IMR-90 (cell line): ENCODE measurements around the gene PPP1R3D. TPM values are rescaled to one million over a fixed set of nuclear protein-coding genes. Genes with fewer than 3 reads are reported as not detected.

ENCODE experiments used
- ATAC-seq: fragments of 200-7000 bp; cut with Tn5 transposase; 2 replicates; pipeline ENCODE4 v1.9.1; 2020; ENCODE audit warnings: low read depth, mild to moderate bottlenecking, moderate library complexity
- BruUV-seq: library from RNA; stranded (reverse); fragments of 400-500 nt; replicated peaks from 2 replicates; lab custom pipeline; 2021; lab: Mats Ljungman, UMichigan
- CTCF ChIA-PET: fragments of 300-600 bp; formaldehyde crosslinking; extraction: SDS; loops from one replicate; lab custom pipeline; 2021; ENCODE audit warnings: antibody characterized with exemption; lab: Yijun Ruan, JAX
- POLR2A ChIA-PET: fragments of 300-600 bp; sonication (Branson Sonifier 250); formaldehyde crosslinking; loops from one replicate; lab custom pipeline; 2022; ENCODE audit warnings: antibody characterized with exemption; ENCODE audit not compliant: unreplicated experiment; lab: Charles Lee
- DNase-seq: peaks from one replicate; pipeline ENCODE4 v3.0.0; 2013
- H2AFZ ChIP-seq: replicated peaks from 2 replicates; pipeline ENCODE3; 2013; ENCODE audit warnings: low read length, mild to moderate bottlenecking; ENCODE audit not compliant: poor library complexity
- H2AK5ac ChIP-seq: 2 replicates; pipeline ENCODE4 v1.6.1; 2013; ENCODE audit warnings: low read depth, low read length, inconsistent platforms
- H2AK9ac ChIP-seq: replicated peaks from 2 replicates; pipeline ENCODE3; 2013; ENCODE audit warnings: mild to moderate bottlenecking, low read depth, low read length, moderate library complexity; ENCODE audit not compliant: poor library complexity
- H2BK120ac ChIP-seq: 2 replicates; pipeline ENCODE4 v1.6.1; 2013; ENCODE audit warnings: low read depth, low read length, inconsistent platforms
- H2BK15ac ChIP-seq: 3 replicates; pipeline ENCODE4 v1.6.1; 2013; ENCODE audit warnings: low read depth, low read length, inconsistent platforms
- H2BK20ac ChIP-seq: 2 replicates; pipeline ENCODE4 v1.6.1; 2013; ENCODE audit warnings: low read depth, mild to moderate bottlenecking, inconsistent platforms, low read length, moderate library complexity
- H2BK5ac ChIP-seq: 2 replicates; pipeline ENCODE4 v1.6.1; 2013; ENCODE audit warnings: mild to moderate bottlenecking, low read depth, low read length, inconsistent platforms; ENCODE audit not compliant: poor library complexity, severe bottlenecking
- H3K14ac ChIP-seq: replicated peaks from 2 replicates; pipeline ENCODE4 v1.6.1; 2013; ENCODE audit warnings: low read depth, low read length, inconsistent platforms
- H3K18ac ChIP-seq: 2 replicates; pipeline ENCODE4 v1.6.1; 2013; ENCODE audit warnings: low read depth, low read length, control low read depth
- H3K23ac ChIP-seq: 2 replicates; pipeline ENCODE4 v1.6.1; 2013; ENCODE audit warnings: low read depth, low read length, inconsistent platforms
- H3K27ac ChIP-seq: 2 replicates; pipeline ENCODE4 v1.5.1; 2013; ENCODE audit warnings: mild to moderate bottlenecking, control low read depth, low read length; ENCODE audit not compliant: insufficient read depth
- H3K27me3 ChIP-seq: 2 replicates; pipeline ENCODE4 v1.6.1; 2013; ENCODE audit warnings: low read length; ENCODE audit not compliant: control insufficient read depth, insufficient read depth
- H3K36me3 ChIP-seq: 2 replicates; pipeline ENCODE4 v1.6.1; 2013; ENCODE audit warnings: low read length, mixed read lengths; ENCODE audit not compliant: control insufficient read depth, insufficient read depth
- H3K4ac ChIP-seq: 2 replicates; pipeline ENCODE4 v1.6.1; 2013; ENCODE audit warnings: low read depth, low read length, inconsistent platforms
- H3K4me1 ChIP-seq: 2 replicates; pipeline ENCODE4 v1.6.1; 2013; ENCODE audit warnings: low read length, mixed read lengths; ENCODE audit not compliant: control insufficient read depth, insufficient read depth
- H3K4me2 ChIP-seq: 2 replicates; pipeline ENCODE4 v1.6.1; 2013; ENCODE audit warnings: low read depth, mild to moderate bottlenecking, control low read depth, low read length, moderate library complexity
- H3K4me3 ChIP-seq: 2 replicates; pipeline ENCODE4 v1.5.1; 2013; ENCODE audit warnings: low read depth, mild to moderate bottlenecking, control low read depth, low read length, moderate library complexity; ENCODE audit not compliant: insufficient read depth
- H3K56ac ChIP-seq: 2 replicates; pipeline ENCODE4 v1.6.1; 2013; ENCODE audit warnings: low read length, inconsistent platforms; ENCODE audit not compliant: insufficient read depth; ENCODE audit errors: extremely low read depth
- H3K79me1 ChIP-seq, 2 experiments: 2 replicates each; pipeline ENCODE4 v1.6.1; 2013; ENCODE audit warnings: low read length in 2 of 2, inconsistent platforms in 1 of 2, low read depth in 1 of 2
- H3K9ac ChIP-seq: 2 replicates; pipeline ENCODE4 v1.6.1; 2013; ENCODE audit warnings: low read depth, low read length, control low read depth
- H3K9me1 ChIP-seq: 2 replicates; pipeline ENCODE4 v1.6.1; 2013; ENCODE audit warnings: low read length, inconsistent platforms; ENCODE audit not compliant: insufficient read depth
- H3K9me3 ChIP-seq: 2 replicates; pipeline ENCODE4 v1.6.1; 2013; ENCODE audit warnings: low read length; ENCODE audit not compliant: control insufficient read depth, insufficient read depth
- H4K20me1 ChIP-seq: 2 replicates; pipeline ENCODE4 v1.6.1; 2013; ENCODE audit warnings: low read length, inconsistent platforms; ENCODE audit not compliant: insufficient read depth
- H4K5ac ChIP-seq: 2 replicates; pipeline ENCODE4 v1.6.1; 2013; ENCODE audit warnings: mild to moderate bottlenecking, low read depth, low read length, control low read depth
- H4K8ac ChIP-seq, 2 experiments: 2 replicates each; pipeline ENCODE4 v1.6.1; 2013; ENCODE audit warnings: low read depth in 2 of 2, low read length in 2 of 2, control low read depth in 1 of 2, inconsistent platforms in 1 of 2
- H4K91ac ChIP-seq: 2 replicates; pipeline ENCODE4 v1.6.1; 2013; ENCODE audit warnings: low read depth, low read length, inconsistent platforms; ENCODE audit not compliant: insufficient read depth
- RAD21 ChIP-seq: IDR thresholded peaks from 2 replicates; pipeline ENCODE4 v1.6.1; 2012; ENCODE audit warnings: low read length, improper control_type of control experiment
- WGBS, 2 experiments: methylation state at CpG; one replicate each; pipeline versions ENCODE4 v1.1.5 to v1.1.7; 2013; ENCODE audit warnings: missing lambda C conversion rate in 2 of 2; ENCODE audit not compliant: insufficient read length in 1 of 2; ENCODE audit errors: extremely low coverage in 2 of 2; 5-methylcytosine and 5-hydroxymethylcytosine counted together
- dilution Hi-C: fragments of 300-500 bp; cut with HindIII; formaldehyde crosslinking; loops from one replicate; pipeline ENCODE4 v1.14.3; 2018; ENCODE audit warnings: low sequenced_read_pairs; ENCODE audit not compliant: unreplicated experiment
- in situ Hi-C: fragments of 300-500 bp; cut with MboI; formaldehyde crosslinking; loops from 3 replicates; pipeline ENCODE4 v1.14.3; 2019; ENCODE audit warnings: low sequenced_read_pairs, inconsistent platforms, mixed read lengths
- intact Hi-C: fragments of 100-400 bp; cut with micrococcal nuclease; formaldehyde crosslinking; loops from 2 replicates; pipeline ENCODE4 v1.10.0; 2022
- polyA plus RNA-seq, 3 experiments: library from polyadenylated mRNA; depleted of rRNA; stranded (reverse); fragments of >200 nt; gene quantifications; 2 replicates each; pipeline ENCODE4 v1.2.3, GENCODE V29; 2012; ENCODE audit warnings: low replicate concordance in 1 of 3
- total RNA-seq: library from RNA; depleted of rRNA; stranded (reverse); fragments of >200 nt; gene quantifications from 2 replicates; pipeline ENCODE4 v1.2.3, GENCODE V29; 2012

PPP1R3D gene
- total and polyA plus RNA-seq, 2 of the 4 experiments (the other 2 are of a cell fraction): 1.6 to 2.7 TPM

- WGBS, 2 experiments: no CpG with 5 or more reads among the region's 6 CpGs
- H2BK20ac ChIP-seq: no peak overlapping the region
- no peak overlapping the region for H3K4ac ChIP-seq
- DNase-seq: no peak
- no peak overlapping the region for H2BK15ac ChIP-seq
- no peak overlapping the region for H2AFZ ChIP-seq
- H3K4me2 ChIP-seq: no peak overlapping the region
- TF ChIP-seq RAD21: no peak
- dilution Hi-C loops: no loop called here
- no peaks in the 10 kb centered on the region for H3K9me3 ChIP-seq
- ChIA-PET CTCF (interaction anchor here (1.1 to 1.3 kb wide), 2 partner anchors 9 to 11 kb away, joined by 4 to 7 read pairs; partner anchors contain the start of genes FAM217B and PPP1R3D), POLR2A (no interaction called here)
- no peak overlapping the region for H2BK5ac ChIP-seq
- H3K36me3 ChIP-seq: no peaks in the 10 kb centered on the region
- H3K9ac ChIP-seq: no peak overlapping the region
- H3K23ac ChIP-seq: no peak overlapping the region
- no peak overlapping the region for H2BK120ac ChIP-seq
- no peak overlapping the region for H3K4me3 ChIP-seq
- no peaks in the 10 kb centered on the region for H4K20me1 ChIP-seq
- BruUV-seq: no TSS peak
- H4K91ac ChIP-seq: no peak overlapping the region
- H3K18ac ChIP-seq: no peak overlapping the region
- no peak overlapping the region for H4K8ac ChIP-seq
- H2AK5ac ChIP-seq: no peak overlapping the region
- no peaks in the 10 kb centered on the region for H3K27me3 ChIP-seq
- H3K56ac ChIP-seq: no peak overlapping the region
- no peak overlapping the region for H3K27ac ChIP-seq
- ATAC-seq: no peak
- no peaks in the 10 kb centered on the region for H3K79me1 ChIP-seq
- no peaks in the 10 kb centered on the region for H3K9me1 ChIP-seq
- in situ Hi-C loops: no loop called here
- H3K4me1 ChIP-seq: peaks cover 2% of the 10 kb centered on the region; the same call in 1 of the 2 replicates
- no peak overlapping the region for H4K5ac ChIP-seq
- intact Hi-C loops: loop anchor here (2.0 to 10.0 kb wide), 5 partner anchors 107 to 1235 kb away; no protein-coding TSS in a partner anchor
- H2AK9ac ChIP-seq: no peak overlapping the region
- no peak overlapping the region for H3K14ac ChIP-seq
Measured at GRCh38 chr20:59949911-59950310, 9.8 kb upstream of the PPP1R3D start.
